Fibroblast of lung (primary cell): ENCODE measurements around the gene LRRC15.

Experiments used
- CTCF ChIP-seq, 2 donors: IDR thresholded peaks in 1 of 2; conservative IDR thresholded peaks in 1 of 2; 1 replicate in 1 of 2; 2 replicates in 1 of 2; pipeline ENCODE4 v1.5.1; 2011 to 2012; ENCODE audit warnings: low read length in 2 of 2, control low read depth in 1 of 2, inconsistent platforms in 1 of 2, low read depth in 1 of 2, mild to moderate bottlenecking in 1 of 2
- EZH2 ChIP-seq: IDR thresholded peaks from 2 replicates; pipeline ENCODE4 v1.5.1; 2012; ENCODE audit warnings: low read length, control low read depth, mild to moderate bottlenecking; ENCODE audit errors: missing control alignments

- no peak for TF ChIP-seq CTCF (conservative IDR thresholded peaks at IDR 0.05 in 1 of 2, IDR thresholded peaks at IDR 0.05 in 1 of 2; ENCODE audit: low read depth in 1 of 2, low read length in 2 of 2)
- no peak for TF ChIP-seq EZH2
Measured at GRCh38 chr3:194370753-194371152, 1.2 kb upstream of the LRRC15 start.
